ENCODE results near the gene OR4C6.

- TF ChIP-seq PRDM1 (tag by site-specific recombination; IDR thresholded peaks at IDR 0.05) (no peak), CTCF (tag by site-specific recombination; IDR thresholded peaks at IDR 0.05) (no peak), SETDB1 (IDR thresholded peaks at IDR 0.05; ENCODE audit: insufficient read length, low read length) (no peak), ZNF621 (tag by site-specific recombination; IDR thresholded peaks at IDR 0.05) (no peak), ZNF155 (tag by site-specific recombination; IDR thresholded peaks at IDR 0.05) (no peak), ZNF544 (tag by site-specific recombination; IDR thresholded peaks at IDR 0.05) (no peak), ZNF48 (tag by site-specific recombination; IDR thresholded peaks at IDR 0.05) (no peak), ZBTB11 (tag by site-specific recombination; conservative IDR thresholded peaks at IDR 0.05; ENCODE audit: low read depth) (no peak), ZNF138 (tag by site-specific recombination; IDR thresholded peaks at IDR 0.05; ENCODE audit: borderline replicate concordance) (no peak), TCF7L2 (IDR thresholded peaks at IDR 0.05; ENCODE audit: borderline replicate concordance, low read depth, low read length) (no peak)
- TF ChIP-seq, protein P1, sequence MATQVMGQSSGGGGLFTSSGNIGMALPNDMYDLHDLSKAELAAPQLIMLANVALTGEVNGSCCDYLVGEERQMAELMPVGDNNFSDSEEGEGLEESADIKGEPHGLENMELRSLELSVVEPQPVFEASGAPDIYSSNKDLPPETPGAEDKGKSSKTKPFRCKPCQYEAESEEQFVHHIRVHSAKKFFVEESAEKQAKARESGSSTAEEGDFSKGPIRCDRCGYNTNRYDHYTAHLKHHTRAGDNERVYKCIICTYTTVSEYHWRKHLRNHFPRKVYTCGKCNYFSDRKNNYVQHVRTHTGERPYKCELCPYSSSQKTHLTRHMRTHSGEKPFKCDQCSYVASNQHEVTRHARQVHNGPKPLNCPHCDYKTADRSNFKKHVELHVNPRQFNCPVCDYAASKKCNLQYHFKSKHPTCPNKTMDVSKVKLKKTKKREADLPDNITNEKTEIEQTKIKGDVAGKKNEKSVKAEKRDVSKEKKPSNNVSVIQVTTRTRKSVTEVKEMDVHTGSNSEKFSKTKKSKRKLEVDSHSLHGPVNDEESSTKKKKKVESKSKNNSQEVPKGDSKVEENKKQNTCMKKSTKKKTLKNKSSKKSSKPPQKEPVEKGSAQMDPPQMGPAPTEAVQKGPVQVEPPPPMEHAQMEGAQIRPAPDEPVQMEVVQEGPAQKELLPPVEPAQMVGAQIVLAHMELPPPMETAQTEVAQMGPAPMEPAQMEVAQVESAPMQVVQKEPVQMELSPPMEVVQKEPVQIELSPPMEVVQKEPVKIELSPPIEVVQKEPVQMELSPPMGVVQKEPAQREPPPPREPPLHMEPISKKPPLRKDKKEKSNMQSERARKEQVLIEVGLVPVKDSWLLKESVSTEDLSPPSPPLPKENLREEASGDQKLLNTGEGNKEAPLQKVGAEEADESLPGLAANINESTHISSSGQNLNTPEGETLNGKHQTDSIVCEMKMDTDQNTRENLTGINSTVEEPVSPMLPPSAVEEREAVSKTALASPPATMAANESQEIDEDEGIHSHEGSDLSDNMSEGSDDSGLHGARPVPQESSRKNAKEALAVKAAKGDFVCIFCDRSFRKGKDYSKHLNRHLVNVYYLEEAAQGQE (tag by site-specific recombination; IDR thresholded peaks at IDR 0.05): no peak
Observed at GRCh38 chr11:55655096-55655495, 6.9 kb upstream of the OR4C6 start.
